CD14-positive monocyte (primary cell): ENCODE results near the gene FHIT. TPM values are rescaled to one million over a fixed set of nuclear protein-coding genes. Genes with fewer than 3 reads are reported as not detected.

Experiments
- DNase-seq, 3 donors: peaks; one replicate each; pipeline ENCODE4 v3.0.0-alpha.2; 2011 to 2022
- H2AFZ ChIP-seq: 2 replicates; pipeline ENCODE4 v1.6.0; 2012; ENCODE audit warnings: mild to moderate bottlenecking, low read depth, low read length, inconsistent platforms; ENCODE audit not compliant: insufficient read depth, poor library complexity, severe bottlenecking
- H3K27ac ChIP-seq, 2 donors: 1 replicate in 1 of 2; 2 replicates in 1 of 2; pipeline ENCODE4 v1.5.1; 2012 to 2013; ENCODE audit warnings: low read length in 2 of 2, control low read depth in 1 of 2, inconsistent platforms in 1 of 2, low read depth in 1 of 2, mild to moderate bottlenecking in 1 of 2
- H3K27me3 ChIP-seq, 2 donors: one replicate each; pipeline versions ENCODE4 v1.6.0 to v1.6.1; 2011 to 2013; ENCODE audit warnings: low read length in 2 of 2; ENCODE audit not compliant: control insufficient read depth in 2 of 2, insufficient read depth in 2 of 2
- H3K36me3 ChIP-seq, 2 donors: replicated peaks in 1 of 2; 1 replicate in 1 of 2; 2 replicates in 1 of 2; pipeline versions ENCODE4 v1.5.1 to v1.6.1; 2012 to 2013; ENCODE audit warnings: low read length in 2 of 2, control low read depth in 1 of 2, inconsistent platforms in 1 of 2, mild to moderate bottlenecking in 1 of 2; ENCODE audit not compliant: insufficient read depth in 2 of 2, control insufficient read depth in 1 of 2
- H3K4me1 ChIP-seq, 2 donors: 1 replicate in 1 of 2; 2 replicates in 1 of 2; pipeline versions ENCODE4 v1.5.1 to v1.6.1; 2012 to 2013; ENCODE audit warnings: low read length in 2 of 2, control low read depth in 1 of 2, inconsistent platforms in 1 of 2, mild to moderate bottlenecking in 1 of 2, moderate library complexity in 1 of 2; ENCODE audit not compliant: insufficient read depth in 2 of 2, control insufficient read depth in 1 of 2
- H3K4me2 ChIP-seq: replicated peaks from 2 replicates; pipeline ENCODE3; 2012; ENCODE audit warnings: low read length, moderate library complexity, mild to moderate bottlenecking; ENCODE audit not compliant: poor library complexity, severe bottlenecking; ENCODE audit errors: extremely low read depth
- H3K4me3 ChIP-seq, 3 experiments: fragments of 200-600 bp in 1 of 3; sonication (generic) in 1 of 3; replicated peaks in 1 of 3; 1 replicate in 2 of 3; 2 replicates in 1 of 3; pipeline ENCODE4 v1.5.1; 2011 to 2013; ENCODE audit warnings: low read length in 3 of 3, mild to moderate bottlenecking in 3 of 3, control low read depth in 2 of 3, low read depth in 2 of 3, inconsistent platforms in 1 of 3, moderate library complexity in 1 of 3
- H3K79me2 ChIP-seq: 2 replicates; pipeline ENCODE4 v1.6.0; 2012; ENCODE audit warnings: mild to moderate bottlenecking, control low read depth, inconsistent platforms, low read length, moderate library complexity; ENCODE audit not compliant: insufficient read depth
- H3K9ac ChIP-seq: 2 replicates; pipeline ENCODE4 v1.6.0; 2017; ENCODE audit warnings: low read length, mild to moderate bottlenecking; ENCODE audit not compliant: insufficient read depth, poor library complexity, severe bottlenecking
- H3K9me3 ChIP-seq, 2 donors: replicated peaks in 1 of 2; 1 replicate in 1 of 2; 2 replicates in 1 of 2; pipeline versions ENCODE4 v1.5.1 to v1.6.1; 2012 to 2013; ENCODE audit warnings: low read length in 2 of 2, control low read depth in 1 of 2; ENCODE audit not compliant: control insufficient read depth in 1 of 2, insufficient read depth in 1 of 2
- H4K20me1 ChIP-seq: 2 replicates; pipeline ENCODE4 v1.6.0; 2012; ENCODE audit warnings: mild to moderate bottlenecking, low read length, control low read depth, moderate library complexity; ENCODE audit not compliant: insufficient read depth
- H3K27ac Mint-ChIP-seq, 7 donors: one replicate each; pipeline ENCODE4 v1.8.0; 2020; ENCODE audit warnings: mild to moderate bottlenecking in 7 of 7, mixed read lengths in 7 of 7, moderate library complexity in 6 of 7, inconsistent platforms in 2 of 7
- H3K27me3 Mint-ChIP-seq, 3 donors: one replicate each; pipeline ENCODE4 v1.8.0; 2021 to 2022; ENCODE audit warnings: low read depth in 3 of 3, mild to moderate bottlenecking in 3 of 3, mixed read lengths in 3 of 3, moderate library complexity in 3 of 3, inconsistent platforms in 1 of 3
- H3K36me3 Mint-ChIP-seq, 2 donors: one replicate each; pipeline ENCODE4 v1.8.0; 2020; ENCODE audit warnings: mixed read lengths in 2 of 2, inconsistent platforms in 1 of 2, mild to moderate bottlenecking in 1 of 2
- H3K4me1 Mint-ChIP-seq: one replicate; pipeline ENCODE4 v1.8.0; 2020; ENCODE audit warnings: mild to moderate bottlenecking, mixed read lengths
- H3K4me3 Mint-ChIP-seq, 2 donors: one replicate each; pipeline ENCODE4 v1.8.0; 2020; ENCODE audit warnings: mild to moderate bottlenecking in 2 of 2, mixed read lengths in 2 of 2, moderate library complexity in 1 of 2
- H3K9me3 Mint-ChIP-seq, 7 donors: one replicate each; pipeline ENCODE4 v1.8.0; 2020 to 2022; ENCODE audit warnings: mixed read lengths in 7 of 7, mild to moderate bottlenecking in 6 of 7, moderate library complexity in 6 of 7, inconsistent platforms in 2 of 7
- CTCF ChIP-seq: fragments of 200-600 bp; IDR thresholded peaks from one replicate; pipeline ENCODE4 v1.8.0; 2022; ENCODE audit warnings: antibody characterized with exemption, mild to moderate bottlenecking
- WGBS: methylation state at CpG from one replicate; pipeline ENCODE4 v1.1.5; 2013; ENCODE audit warnings: missing lambda C conversion rate; ENCODE audit not compliant: insufficient coverage; 5-methylcytosine and 5-hydroxymethylcytosine counted together
- intact Hi-C, 2 donors: fragments of 100-400 bp; cut with micrococcal nuclease; formaldehyde crosslinking; loops; one replicate each; pipeline versions ENCODE4 v1.15.0 to v1.15.1; 2023
- polyA plus RNA-seq, 3 donors: library from polyadenylated mRNA; depleted of rRNA in 1 of 3; unstranded in 2 of 3; stranded (reverse) in 1 of 3; fragments of 300-500 nt in 2 of 3; fragments of >200 nt in 1 of 3; fragmentation: Illumina TruSeq in 2 of 3; gene quantifications; 1 replicate in 2 of 3; 2 replicates in 1 of 3; pipeline ENCODE4 v1.2.3, GENCODE V29; 2012 to 2021

The FHIT gene
- polyA plus RNA-seq, 3 donors: 1.7 to 3.4 (median 3.2) TPM

- no peak overlapping the region for H3K9ac ChIP-seq
- peaks cover 0 to 6% of the 10 kb centered on the region in 2 donors for H3K36me3 Mint-ChIP-seq
- no peaks in the 10 kb centered on the region for H3K4me1 ChIP-seq
- no peaks in the 10 kb centered on the region for H3K27me3 ChIP-seq
- no peak overlapping the region for H2AFZ ChIP-seq
- no peak overlapping the region for H3K4me3 ChIP-seq
- H3K36me3 ChIP-seq: no peaks in the 10 kb centered on the region
- peaks cover 6 to 9% of the 10 kb centered on the region in 2 donors for H3K9me3 ChIP-seq
- H3K79me2 ChIP-seq: no peaks in the 10 kb centered on the region
- no peak overlapping the region for H3K27ac Mint-ChIP-seq
- TF ChIP-seq CTCF: no peak
- no peaks in the 10 kb centered on the region for H4K20me1 ChIP-seq
- no peak overlapping the region for H3K27ac ChIP-seq
- H3K4me3 Mint-ChIP-seq: no peak overlapping the region
- H3K4me2 ChIP-seq: no peak overlapping the region
- H3K9me3 Mint-ChIP-seq: peaks cover 9 to 30% (median 24%) of the 10 kb centered on the region in 7 donors
- intact Hi-C loops: no loop called here
- no CpG with 5 or more reads among the region's 2 CpGs for WGBS
- no peak for DNase-seq
- H3K27me3 Mint-ChIP-seq: peaks cover 0 to 1% (median 0%) of the 10 kb centered on the region in 3 donors
- H3K4me1 Mint-ChIP-seq: no peaks in the 10 kb centered on the region
These were observed 367.2 kb downstream of the FHIT start for GRCh38 chr3:60884005-60884404.

- Histone ChIP-seq H2AFZ (no peak overlapping the region), H3K9me3 (peaks cover 4 to 9% of the 10 kb centered on the region in 2 donors), H3K79me2 (no peaks in the 10 kb centered on the region), H3K4me1 (no peaks in the 10 kb centered on the region), H3K4me2 (no peak overlapping the region), H4K20me1 (no peaks in the 10 kb centered on the region), H3K4me3 (no peak overlapping the region), H3K9ac (no peak overlapping the region), H3K27ac (no peak overlapping the region), H3K27me3 (no peaks in the 10 kb centered on the region), H3K36me3 (no peaks in the 10 kb centered on the region)
- TF ChIP-seq CTCF: no peak
- no peaks in the 10 kb centered on the region for H3K4me1 Mint-ChIP-seq
- H3K9me3 Mint-ChIP-seq: peaks cover 8 to 27% (median 21%) of the 10 kb centered on the region in 7 donors
- DNase-seq: no peak
- intact Hi-C loops: no loop called here
- no peak overlapping the region for H3K4me3 Mint-ChIP-seq
- H3K27ac Mint-ChIP-seq: no peak overlapping the region
- 100% methylated on average over 1 of the region's 1 CpG for WGBS
- peaks cover 0 to 5% of the 10 kb centered on the region in 2 donors for H3K36me3 Mint-ChIP-seq
- no peaks in the 10 kb centered on the region for H3K27me3 Mint-ChIP-seq
These were observed 374.1 kb downstream of the FHIT start for GRCh38 chr3:60877188-60877587.
